DMS 273 (cell line): ENCODE measurements around the gene IGSF6.

Source experiments
- DNase-seq: peaks from one replicate; lab custom pipeline; 2025; ENCODE audit not compliant: unreplicated experiment; lab: John Stamatoyannopoulos, UW

IGSF6 gene

GRCh38 chr16:21602785-21603184 lies 49.6 kb downstream of the IGSF6 start:
- no peak for DNase-seq

- DNase-seq, result peak; percentile 51
Measured at GRCh38 chr16:21600031-21600773, 52.2 kb downstream of the IGSF6 start.

- DNase-seq, result peak; percentile 98
Measured at GRCh38 chr16:21599122-21600030, 53.0 kb downstream of the IGSF6 start, which contains the start of gene METTL9. Gene METTL9, plus strand, starts transcription at chr16:21599577. Its CDS starts 157 bp downstream, at chr16:21599734.

GRCh38 chr16:21598701-21599121 lies 53.7 kb downstream of the IGSF6 start:
- DNase-seq, result peak; percentile 61

- DNase-seq, result no peak
Measured at GRCh38 chr16:21598206-21598605, 54.2 kb downstream of the IGSF6 start.

DNA sequence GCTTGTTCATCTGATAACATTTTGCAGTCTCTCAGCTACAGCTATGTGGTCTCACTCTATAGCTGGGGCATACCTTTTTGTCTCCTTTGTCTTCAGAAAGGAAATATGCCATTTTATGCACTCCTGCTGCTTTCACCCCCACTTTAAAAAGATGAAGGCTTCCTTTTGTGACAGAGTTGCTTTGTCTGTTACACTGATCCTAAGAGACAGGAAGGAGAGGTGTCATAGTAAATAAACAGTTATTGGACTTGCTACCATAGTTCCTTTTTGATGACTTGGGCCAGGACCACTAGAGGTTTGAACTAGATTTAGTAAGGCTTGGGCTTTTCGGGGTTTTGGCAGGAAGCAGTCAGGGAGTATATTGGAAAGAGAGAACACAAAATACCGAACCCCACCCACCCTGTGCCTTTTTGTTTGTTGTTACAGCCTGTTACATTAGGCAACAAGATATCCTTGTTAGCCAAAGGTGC lies 54.8 kb downstream of the IGSF6 start:
- DNase-seq, result no peak

GRCh38 chr16:21593530-21594289 lies 58.7 kb downstream of the IGSF6 start:
- DNase-seq, result no peak

DNA sequence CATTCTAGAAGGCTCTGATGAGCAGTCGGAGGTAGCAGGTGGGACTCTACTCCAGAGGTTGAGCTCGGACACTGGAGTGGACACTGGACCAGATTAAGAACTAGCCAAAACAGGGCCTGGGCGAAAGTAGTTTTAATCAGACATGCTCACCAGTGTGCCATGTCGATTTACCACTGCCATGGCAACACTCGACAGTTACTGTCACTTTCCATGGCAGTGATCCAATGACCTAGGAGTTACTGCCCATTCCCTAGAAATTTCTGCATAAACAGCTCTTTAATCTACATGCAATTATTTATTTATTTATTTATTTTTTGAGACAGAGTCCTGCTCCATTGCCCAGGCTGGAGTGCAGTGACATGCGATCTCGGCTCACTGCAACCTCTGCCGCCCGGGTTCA lies 60.2 kb downstream of the IGSF6 start:
- no peak for DNase-seq

DNA sequence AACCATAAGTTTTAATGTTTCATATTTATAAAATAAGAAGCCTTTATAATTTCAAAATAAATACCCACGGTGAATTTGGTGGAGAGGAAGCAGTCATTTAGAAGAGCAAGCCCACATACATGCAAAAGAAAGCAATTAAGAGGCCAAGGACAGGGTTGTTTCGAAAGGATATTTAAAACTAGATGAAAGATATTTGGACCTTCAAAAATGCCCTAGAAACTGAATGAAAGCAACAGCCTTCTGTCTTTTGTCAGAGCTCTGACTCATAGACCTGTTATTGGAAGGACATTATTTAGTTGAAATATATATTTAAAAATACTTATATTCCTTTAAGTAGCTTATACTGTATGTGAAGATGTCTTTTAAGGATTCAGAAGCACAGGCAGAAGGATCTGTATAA lies 61.6 kb downstream of the IGSF6 start:
- no peak for DNase-seq

GRCh38 chr16:21590287-21590686 lies 62.1 kb downstream of the IGSF6 start:
- no peak for DNase-seq

DNA sequence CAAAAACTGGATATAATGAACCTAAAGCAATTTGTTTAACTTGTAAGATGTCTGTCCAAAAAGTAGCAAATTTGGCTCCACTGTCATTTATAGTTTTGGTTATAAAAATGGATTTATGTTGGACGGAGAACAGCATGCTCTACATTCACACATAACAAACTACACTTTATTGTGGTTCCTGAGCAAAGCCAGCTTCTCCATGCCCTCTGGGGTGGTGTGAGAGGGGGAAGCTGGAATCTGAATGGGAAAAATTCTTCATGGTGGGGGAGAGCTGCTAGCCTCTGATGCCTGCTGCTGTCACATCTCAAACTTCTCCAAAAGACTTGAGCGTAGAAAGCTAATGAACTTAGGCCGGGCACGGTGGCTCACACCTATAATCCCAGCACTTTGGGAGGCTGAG lies 62.9 kb downstream of the IGSF6 start:
- DNase-seq, result no peak
